HG02943 (cell line): ENCODE measurements around the gene KBTBD4.

ENCODE experiments used
- ATAC-seq: cut with Tn5 transposase; IDR thresholded peaks from one replicate; pipeline ENCODE4 v1.9.1; 2021; ENCODE audit warnings: mild to moderate bottlenecking, low read depth, moderate library complexity; ENCODE audit not compliant: unreplicated experiment

The KBTBD4 gene

GRCh38 chr11:47578524-47579494 lies at the start of gene KBTBD4, which contains the start of gene NDUFS3:
TSS of gene KBTBD4 (minus strand) at chr11:47578970. CDS start at chr11:47578951, 19 bp downstream.
TSS of gene NDUFS3 (plus strand) at chr11:47579074. CDS start at chr11:47579092, 18 bp downstream.
- ATAC-seq = peak; percentile 93

GRCh38 chr11:47628026-47628425 lies 49.3 kb upstream of the KBTBD4 start:
- ATAC-seq = no peak

- no peak for ATAC-seq
These were observed 47.5 kb upstream of the KBTBD4 start for GRCh38 chr11:47626234-47626633.

- no peak for ATAC-seq
These were observed 42.1 kb upstream of the KBTBD4 start for GRCh38 chr11:47620836-47621378.

GRCh38 chr11:47617417-47617809 lies 38.6 kb upstream of the KBTBD4 start:
- no peak for ATAC-seq

GRCh38 chr11:47616726-47617416 lies 38.1 kb upstream of the KBTBD4 start:
- ATAC-seq = no peak

- ATAC-seq = no peak
These were observed 36.5 kb upstream of the KBTBD4 start for GRCh38 chr11:47615249-47615648.

GRCh38 chr11:47611348-47611794 lies 32.6 kb upstream of the KBTBD4 start:
- peak; percentile 79 for ATAC-seq

GRCh38 chr11:47609675-47610074 lies 30.9 kb upstream of the KBTBD4 start:
- no peak for ATAC-seq

- ATAC-seq = no peak
These were observed 28.6 kb upstream of the KBTBD4 start for GRCh38 chr11:47607380-47607779.

GRCh38 chr11:47606731-47607130 lies 28.0 kb upstream of the KBTBD4 start:
- no peak for ATAC-seq

GRCh38 chr11:47605921-47606320 lies 27.2 kb upstream of the KBTBD4 start:
- ATAC-seq = no peak

- ATAC-seq = no peak
These were observed 24.5 kb upstream of the KBTBD4 start for GRCh38 chr11:47603295-47603694.

GRCh38 chr11:47599902-47600301 lies 21.1 kb upstream of the KBTBD4 start:
- no peak for ATAC-seq

- no peak for ATAC-seq
These were observed 17.2 kb upstream of the KBTBD4 start for GRCh38 chr11:47595967-47596366.

GRCh38 chr11:47595029-47595428 lies 16.3 kb upstream of the KBTBD4 start:
- no peak for ATAC-seq

- ATAC-seq = no peak
These were observed 15.4 kb upstream of the KBTBD4 start, which contains the start of gene C1QTNF4 for GRCh38 chr11:47593934-47594855. TSS of gene C1QTNF4 (minus strand) at chr11:47594411. CDS start at chr11:47590810, 3,601 bp downstream.

- ATAC-seq = no peak
These were observed 14.7 kb upstream of the KBTBD4 start for GRCh38 chr11:47593492-47593933.

- ATAC-seq = no peak
These were observed 14.2 kb upstream of the KBTBD4 start for GRCh38 chr11:47592970-47593369.

- no peak for ATAC-seq
These were observed 13.5 kb upstream of the KBTBD4 start for GRCh38 chr11:47592251-47592650.
